Right renal pelvis (tissue), 4 donors: Measurements from ENCODE around the gene INTS6. TPM values are rescaled to one million over a fixed set of nuclear protein-coding genes. Genes with fewer than 3 reads are reported as not detected.

ENCODE experiments used
- DNase-seq, 4 donors: peaks; one replicate each; pipeline ENCODE4 v3.0.0-alpha.2; 2013; ENCODE audit warnings: low read depth in 4 of 4, low spot score in 3 of 4, missing footprints in 1 of 4
- polyA plus RNA-seq, 4 donors: library from polyadenylated mRNA; unstranded; fragments of 120-200 nt; gene quantifications; one replicate each; pipeline ENCODE4 v1.2.1, GENCODE V29; 2013; ENCODE audit not compliant: insufficient read length in 4 of 4

Gene INTS6
- polyA plus RNA-seq, 4 donors, result 32.1 to 43.2 (median 39.3) TPM

DNA sequence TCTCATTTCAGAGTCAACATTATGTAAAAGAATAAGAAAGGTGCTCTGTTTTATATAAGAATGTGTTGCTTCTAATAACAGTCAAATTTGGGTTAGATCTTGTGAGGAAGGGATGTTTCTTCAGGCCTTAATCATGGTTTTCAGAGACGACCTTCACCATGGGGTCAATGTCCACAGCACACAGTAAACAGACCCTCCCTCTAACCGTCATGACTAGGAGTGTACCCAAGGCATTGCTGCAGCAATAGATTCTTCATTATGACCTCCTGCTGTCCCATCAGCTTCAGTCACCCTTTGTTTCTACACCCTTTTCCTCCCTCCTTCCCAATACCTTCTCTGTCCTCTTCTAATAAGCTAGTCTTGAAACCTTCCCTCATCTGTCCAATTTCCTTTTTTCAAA, 97.6 kb downstream of the INTS6 start:
- DNase-seq, result no peak

DNA sequence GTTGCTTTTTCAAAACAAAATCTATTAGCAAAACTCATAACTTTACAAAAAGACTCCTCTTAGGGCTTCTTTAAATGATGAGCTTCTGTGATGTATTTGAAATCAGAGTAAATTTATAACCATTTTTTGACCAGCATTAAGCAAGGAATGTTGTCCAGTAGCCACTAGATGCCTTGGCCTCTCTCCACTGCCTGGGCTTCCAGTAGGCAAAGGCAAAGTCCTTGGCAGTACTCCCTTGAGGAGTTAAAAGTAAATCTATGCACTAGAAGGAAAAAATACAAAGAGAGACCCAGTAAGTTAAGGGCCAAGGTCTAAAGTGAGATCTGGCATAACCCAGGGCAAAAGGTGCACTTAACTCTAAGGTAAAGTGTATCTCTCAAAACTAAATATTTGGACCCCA, 103.8 kb downstream of the INTS6 start:
- DNase-seq, result no peak

DNA sequence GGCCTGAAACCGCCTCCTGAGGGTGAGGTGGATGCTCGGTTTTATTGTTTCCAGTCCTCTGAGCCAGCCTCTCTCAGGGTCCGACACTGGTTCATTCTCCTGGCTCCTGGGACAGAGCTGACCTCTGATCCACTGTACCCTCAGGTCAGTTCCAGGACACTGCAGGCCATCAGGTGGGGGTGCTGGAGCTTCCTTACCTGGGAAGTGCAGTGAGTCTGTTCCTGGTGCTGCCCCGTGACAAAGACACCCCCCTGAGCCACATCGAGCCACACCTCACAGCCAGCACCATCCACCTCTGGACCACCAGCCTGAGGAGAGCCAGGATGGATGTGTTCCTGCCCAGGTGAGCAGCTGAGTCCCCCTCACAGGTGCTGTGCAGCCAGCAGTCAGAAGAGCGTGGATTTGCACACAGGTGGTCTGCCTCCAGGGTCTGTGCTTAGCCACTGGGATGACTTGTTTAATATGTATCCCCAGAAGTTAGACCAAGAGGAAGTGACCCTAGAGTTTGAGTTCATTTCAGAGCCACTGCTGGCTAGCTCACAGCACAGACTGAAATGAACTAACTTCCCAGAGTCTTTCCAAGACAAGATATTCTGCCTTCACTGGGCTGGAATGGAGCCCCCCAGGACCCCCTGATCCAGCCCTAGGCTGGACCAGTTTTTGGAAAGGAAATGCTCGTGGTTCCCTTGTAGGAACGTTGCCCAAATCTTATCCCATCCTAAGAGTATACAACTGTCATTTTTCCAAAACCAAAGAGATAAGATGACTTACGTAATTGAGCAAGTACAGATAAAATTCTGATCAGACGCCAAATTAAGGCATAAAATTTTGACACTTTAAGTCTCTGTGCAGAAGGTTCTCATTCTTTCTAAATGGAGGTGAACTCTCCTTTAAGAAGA, 104.5 kb downstream of the INTS6 start:
- no peak for DNase-seq

DNA sequence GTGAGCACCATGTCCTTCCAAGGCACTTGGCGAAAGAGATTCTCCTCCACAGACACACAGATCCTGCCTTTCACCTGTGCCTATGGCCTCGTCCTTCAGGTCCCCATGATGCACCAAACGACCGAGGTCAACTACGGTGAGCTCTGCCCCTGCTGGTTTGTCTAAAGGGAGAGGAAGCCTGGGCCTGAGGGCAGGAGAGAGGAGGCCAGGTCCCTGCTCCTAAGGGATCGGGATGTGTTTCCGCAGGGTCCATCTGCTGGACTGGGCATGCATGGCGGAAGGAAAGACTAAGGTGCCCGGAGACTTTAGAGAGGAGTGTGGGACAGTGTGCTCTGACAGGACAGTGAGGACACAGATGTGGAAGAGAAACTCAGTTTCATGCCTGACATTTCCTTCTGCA, 105.7 kb downstream of the INTS6 start:
- no peak for DNase-seq

DNA sequence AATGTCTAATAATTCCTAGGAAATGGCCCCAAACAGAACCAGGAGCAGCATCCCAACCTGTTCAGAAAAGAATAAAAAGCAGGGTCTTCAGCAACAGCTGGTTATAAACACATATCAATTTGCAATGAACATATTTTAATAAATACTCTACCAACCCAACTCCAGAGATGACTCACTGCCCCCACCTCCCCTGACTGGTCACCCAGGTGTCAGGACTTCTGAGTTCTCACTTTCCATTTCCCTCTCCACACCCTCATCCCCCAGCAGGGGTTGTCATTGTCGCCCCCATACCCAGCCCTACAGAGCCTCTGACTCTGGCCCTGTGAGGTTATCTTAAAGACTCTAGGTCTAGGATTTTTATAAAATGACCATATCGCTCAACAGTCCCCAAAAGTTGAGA, 106.4 kb downstream of the INTS6 start:
- no peak for DNase-seq

DNA sequence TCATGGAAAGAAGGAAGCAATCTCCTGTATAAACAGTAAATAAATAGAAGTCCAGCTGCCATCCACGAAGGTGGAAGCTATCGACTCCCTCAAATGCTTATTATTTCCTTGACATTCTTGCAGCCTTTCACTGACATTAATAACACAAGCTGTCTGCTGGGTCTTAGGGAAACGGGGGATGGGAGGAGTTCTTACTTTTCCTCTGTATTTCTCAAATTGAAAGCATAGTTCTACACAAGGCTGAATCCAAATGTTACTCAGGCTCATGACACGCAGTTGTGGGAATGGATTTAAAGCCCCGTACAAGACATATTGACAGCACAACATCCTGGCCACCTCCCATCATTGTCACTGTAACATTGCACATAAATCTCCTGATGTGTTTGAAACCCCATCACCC, 109.4 kb downstream of the INTS6 start:
- no peak for DNase-seq

DNA sequence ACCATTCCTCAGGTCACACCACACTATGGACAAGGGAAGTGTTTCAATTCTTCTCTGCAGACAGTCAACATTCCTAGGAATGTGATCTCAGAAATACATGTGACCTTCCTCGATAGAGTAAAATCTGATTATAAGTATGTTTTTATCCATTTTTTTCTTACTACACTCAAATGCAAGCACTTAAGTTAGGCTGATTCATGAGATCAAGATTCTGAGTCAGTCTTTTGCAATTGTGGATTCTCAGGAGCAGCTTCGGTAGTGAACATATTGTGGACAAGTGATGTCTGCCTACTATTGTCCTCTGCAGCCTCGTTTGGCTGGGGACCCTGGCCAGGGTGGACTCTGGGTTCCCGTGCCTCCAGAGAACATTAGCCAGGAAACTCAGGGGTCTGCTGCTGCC, 110.1 kb downstream of the INTS6 start:
- DNase-seq, result no peak

DNA sequence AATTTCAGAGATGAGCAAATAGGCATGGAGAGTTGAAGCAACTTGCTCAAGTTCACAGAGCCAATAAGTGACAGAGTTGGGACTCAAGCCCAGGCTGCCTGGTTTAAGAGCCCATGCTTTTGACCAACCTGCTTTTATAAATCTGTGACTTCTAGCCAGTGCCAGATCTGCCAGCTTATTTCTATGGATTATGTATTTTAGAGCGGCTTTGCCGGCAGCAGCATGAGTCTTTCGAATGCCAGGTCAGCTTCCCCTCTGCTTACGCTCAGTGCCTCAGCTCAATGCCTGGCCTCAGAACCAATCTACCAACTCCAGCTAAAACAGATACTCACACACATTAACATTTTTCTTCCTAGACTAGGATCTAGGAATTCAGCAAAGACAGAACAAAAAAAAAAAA, 111.0 kb downstream of the INTS6 start:
- no peak for DNase-seq

DNA sequence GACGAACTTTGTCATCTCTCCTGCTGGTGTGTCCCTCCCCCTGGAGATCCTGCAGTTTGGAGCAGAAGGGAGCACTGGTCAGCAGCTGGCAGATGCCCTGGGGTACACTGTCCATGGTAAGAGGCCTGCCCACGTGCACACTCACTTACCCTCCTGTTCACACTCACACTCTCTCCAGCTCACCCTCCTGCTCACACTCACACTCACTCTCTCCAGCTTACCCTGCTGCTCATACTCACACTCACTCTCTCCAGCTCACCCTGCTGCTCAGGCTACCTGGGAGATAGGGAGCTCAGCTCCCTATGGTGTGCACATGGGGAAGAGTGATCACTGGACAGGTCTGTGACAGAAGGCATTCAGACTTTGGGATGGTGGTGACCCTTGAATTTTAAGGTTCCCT, 111.6 kb downstream of the INTS6 start:
- DNase-seq, result no peak

DNA sequence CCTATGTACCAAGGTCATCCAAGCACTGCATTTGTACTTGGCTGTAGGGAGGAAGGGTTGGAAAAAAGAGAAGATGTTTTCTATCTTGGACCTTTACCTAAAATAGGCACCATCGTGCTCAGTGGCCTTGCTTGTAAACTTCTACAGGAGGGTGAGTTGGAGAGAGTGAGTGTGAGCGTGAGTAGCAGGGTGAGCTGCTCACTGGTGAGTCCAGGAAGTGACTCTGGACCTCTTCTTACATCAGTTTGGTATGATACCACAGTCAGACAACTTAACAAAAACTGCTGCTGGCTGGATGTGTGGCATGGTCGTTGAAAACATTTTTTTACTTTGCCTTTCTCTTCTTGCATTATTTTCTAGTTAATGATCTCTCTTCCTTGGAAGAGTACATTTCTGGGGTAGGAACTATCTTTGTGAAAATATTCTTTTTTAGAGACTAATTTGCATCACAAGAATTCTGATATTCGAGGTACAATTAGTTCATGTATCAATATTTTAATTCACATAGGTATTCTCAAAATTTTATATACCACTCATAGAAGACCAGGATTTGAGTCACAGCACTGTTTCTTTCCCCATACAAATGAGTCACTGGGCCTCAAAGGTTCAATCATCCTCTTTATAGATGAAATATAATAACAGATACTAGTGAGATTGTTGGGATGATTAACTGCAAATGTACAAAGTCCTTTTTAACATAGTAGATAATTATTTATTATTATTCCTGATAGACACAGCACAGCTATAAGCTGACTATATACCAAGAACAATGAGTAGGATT, 112.7 kb downstream of the INTS6 start:
- no peak for DNase-seq

DNA sequence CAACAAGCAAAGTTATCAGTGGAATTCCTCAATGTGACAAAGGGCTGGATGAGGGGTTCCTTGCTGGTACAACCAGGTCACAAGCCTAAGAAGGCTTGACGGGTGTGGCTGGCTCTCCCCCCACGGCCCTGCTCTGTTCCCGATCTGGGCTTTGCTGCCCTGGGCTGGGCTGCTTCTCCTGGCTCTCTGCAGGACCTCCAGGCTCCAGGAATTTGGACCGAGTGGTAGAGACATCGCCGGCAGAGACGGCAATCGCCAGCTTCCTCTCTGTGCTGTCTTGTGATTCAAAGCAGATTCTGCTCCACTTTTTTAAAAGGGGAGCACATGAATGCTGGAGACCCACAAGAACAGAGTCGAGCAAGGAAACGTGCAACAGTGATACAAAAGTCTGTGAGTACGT, 113.5 kb downstream of the INTS6 start, which contains the start of gene SERPINE3:
SERPINE3 (plus strand) TSS at position 338 of the 400 bp plus-strand sequence. CDS start 1,401 bp downstream, outside the sequence.
- no peak for DNase-seq

DNA sequence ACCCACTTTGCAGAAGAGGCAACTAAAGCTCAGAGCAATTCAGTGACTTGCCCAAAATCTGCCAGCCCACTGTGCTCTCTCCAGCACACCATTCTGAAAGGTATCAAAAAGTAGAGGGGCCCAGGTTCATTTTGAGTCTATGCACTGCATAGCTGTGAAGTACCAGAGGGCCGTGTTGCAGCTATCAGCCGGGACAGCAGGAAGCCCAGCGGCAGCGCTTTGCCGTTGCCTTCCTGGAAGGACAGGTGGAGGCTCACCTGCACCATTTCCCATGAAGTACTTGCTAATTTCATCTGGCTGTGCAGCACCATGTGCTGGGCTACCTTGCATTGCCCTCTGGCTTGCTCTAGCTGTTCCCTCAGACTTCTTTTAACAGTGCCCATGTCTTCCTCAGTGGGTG, 116.1 kb downstream of the INTS6 start:
- DNase-seq, result no peak

DNA sequence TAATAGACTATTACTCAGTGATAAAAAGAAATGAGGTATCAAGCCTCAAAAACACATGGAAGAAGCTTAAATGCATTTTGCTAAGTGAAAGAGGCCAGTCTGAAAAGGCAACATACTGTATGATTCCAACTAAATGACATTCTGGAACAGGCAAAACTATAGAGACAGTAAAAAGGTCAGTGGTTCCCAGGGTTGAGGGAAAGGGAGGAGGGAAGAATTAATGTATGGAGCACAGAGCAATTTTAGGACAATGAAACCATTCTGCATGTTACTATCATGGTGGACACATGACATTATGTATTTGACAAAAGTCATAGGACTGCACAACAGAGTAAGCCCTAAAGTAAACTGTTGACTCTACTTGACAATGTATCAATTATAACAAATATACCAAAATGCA, 119.0 kb downstream of the INTS6 start:
- DNase-seq, result no peak

DNA sequence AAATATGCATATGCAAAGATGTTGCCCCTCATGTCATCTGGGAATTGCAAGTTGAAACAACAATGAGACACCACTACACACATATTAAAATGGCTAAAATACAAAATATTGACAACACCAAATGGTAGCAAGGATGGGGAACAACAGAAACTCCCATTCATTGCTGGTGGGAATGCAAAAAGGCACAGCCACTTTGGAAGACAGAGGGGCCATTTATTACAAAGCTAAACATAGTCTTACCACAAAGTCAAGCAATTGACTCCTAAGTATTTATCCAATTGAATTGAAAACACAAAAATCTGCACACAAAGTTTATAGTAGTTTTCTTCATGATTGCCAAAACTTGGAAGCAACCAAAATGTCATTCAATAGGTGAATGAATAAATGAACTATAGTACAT, 119.4 kb downstream of the INTS6 start:
- no peak for DNase-seq

DNA sequence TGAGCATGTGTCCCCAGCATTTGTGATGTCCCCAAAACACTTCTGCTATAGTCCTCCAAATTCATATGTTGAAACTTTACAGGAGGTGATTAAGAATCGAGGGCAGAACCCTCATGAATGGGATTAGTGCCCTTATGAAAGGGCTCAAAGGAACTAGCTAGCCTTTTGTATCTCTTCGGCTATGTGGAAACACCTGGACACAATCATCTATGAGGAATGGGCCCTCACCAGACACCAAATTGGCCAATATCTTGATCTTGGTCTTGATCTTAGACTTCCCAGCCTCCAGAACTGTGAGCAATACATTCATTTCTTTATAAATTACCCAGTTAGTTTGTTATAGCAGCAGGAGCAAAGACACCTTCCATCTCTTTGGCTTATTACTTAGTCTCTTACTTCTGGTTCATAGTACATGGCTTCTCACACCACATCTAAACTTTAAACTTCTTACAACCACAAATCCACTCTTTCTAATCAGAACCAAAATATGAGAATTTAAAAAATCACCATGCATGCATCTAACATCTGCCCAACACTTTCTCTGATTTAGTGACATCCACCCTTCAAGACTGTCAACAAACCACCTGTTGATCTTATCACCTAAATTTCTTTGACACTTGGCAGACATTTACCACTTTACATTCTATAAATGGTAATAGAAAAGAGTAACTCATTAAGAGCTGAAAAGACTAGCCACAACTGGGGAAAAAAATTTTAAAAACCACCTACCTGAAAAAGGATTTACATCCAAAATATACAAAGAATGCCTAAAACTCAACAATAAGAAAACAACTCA, 120.1 kb downstream of the INTS6 start:
- DNase-seq, result no peak

DNA sequence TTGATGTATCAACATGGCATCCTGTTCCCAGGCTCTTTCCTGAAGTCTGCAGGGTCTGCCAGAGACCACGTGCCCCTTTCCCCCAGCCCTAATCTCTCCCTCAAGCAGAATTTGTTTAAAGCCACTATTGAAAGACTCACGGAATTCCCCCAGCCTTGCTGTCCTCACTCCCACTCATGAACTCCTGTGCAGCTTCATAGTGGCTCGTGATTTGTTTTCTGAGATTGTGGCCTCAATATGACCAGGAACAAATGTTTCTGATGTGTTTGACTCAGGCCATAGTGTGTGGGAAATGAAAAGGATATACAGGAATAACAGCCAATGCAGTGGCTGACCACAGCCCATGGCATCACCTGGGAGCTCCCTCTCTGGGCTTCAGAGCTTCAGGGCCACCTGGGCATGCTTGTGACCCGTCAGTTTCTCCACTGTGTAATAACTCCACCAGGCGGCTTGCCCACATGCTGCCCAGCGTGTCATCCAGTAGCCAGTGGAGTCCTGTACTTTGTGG, 121.4 kb downstream of the INTS6 start:
- DNase-seq, result no peak

DNA sequence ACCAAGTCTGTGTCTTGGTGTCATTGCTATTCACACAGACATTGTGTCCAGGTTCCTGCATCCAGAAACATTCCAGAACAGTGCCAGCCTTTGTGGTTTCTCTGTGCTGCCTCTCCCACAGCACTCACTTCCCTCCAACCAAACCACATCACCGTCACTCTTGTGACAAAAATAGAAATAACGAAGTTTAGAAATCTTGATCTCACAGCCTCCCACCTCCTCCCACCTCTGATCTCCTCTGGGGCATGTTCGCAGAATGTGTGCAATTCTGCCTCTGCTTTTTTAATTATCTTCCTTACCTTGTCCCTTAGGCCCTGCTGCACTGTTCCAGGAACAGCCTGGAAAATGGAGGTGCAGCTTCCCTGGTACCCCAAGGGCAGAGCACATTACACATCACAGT, 122.0 kb downstream of the INTS6 start:
- DNase-seq, result no peak

DNA sequence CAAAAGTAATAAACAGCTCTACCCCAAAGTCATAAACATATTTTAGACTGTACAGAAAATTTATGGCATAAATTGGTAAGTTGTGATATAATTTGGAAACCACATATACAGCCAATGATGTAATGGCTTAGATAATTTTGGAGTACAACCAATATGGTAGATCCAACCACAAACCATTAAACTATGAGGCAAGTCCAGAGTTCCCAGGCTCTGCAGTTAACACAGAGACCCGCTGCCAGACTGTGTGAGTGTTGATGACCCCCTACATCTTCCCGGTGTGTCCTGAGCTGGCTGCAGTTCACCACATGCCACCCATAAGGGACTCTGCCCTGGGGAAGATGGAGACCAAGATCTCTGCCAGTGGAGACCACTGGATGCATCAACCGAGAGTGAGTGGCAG, 123.2 kb downstream of the INTS6 start:
- DNase-seq, result no peak

DNA sequence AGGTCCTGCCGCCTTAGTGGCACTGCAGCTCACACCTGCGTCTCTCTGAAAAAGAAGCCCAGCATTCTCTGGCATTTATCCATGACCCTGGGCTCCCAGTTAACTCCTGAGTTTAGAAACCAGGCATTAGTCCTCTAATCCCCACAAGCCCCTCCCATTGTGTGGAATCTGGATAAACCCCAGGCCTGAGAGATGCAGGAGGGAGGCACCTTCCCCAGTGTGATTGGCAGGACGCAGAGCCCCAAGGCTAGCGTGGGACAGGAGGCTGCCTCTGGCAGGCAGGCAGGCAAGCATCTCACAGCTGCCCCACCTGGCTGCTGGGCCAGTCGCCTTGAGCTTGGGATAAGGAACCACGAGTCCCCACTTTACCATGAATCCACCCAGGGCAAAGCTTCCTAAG, 124.3 kb downstream of the INTS6 start:
- DNase-seq, result no peak

DNA sequence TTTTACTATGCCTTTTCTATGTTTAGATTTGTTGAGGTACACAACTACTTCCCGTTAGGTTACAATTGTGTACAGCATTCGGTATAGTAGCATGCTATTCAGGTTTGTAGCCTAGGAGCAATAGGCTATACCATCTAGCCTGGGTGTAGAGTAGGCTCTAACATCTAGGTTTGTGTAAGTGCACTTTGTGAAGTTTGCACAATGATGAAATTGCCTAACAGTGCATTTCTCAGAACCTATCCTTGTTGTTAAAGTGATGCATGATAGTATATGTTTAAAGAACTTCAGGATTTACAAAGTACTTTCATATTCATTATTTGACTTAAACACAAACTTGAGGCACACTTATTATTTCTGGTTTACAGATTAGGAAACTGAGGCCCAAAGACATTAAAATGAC, 124.9 kb downstream of the INTS6 start:
- DNase-seq, result no peak

DNA sequence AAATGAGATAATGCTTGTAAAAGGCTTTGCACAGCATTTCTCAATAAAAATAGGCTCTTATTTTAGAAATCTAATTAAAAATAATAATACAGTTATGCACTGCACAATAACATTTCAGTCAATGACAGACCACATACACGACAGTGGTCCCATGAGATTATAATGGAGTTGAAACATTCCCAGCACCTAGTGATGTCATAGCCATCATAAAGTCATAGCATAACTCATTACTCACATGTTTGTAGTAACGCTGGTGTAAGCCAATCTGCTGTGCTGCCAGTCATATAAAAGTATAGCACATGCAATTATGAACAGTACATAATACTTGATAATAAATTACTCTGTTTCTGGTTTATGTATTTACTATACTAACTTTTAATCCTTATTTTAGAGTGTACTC, 126.1 kb downstream of the INTS6 start:
- no peak for DNase-seq
